ENCODE results near the gene TTC31. TPM values are rescaled to one million over a fixed set of nuclear protein-coding genes. Genes with fewer than 3 reads are reported as not detected.

TTC31 gene
- total RNA-seq, 1 experiment from 2014 or later: 26.4 TPM

- H2AFZ ChIP-seq (ENCODE audit: low read depth, low read length, poor library complexity, severe bottlenecking): no peak overlapping the region
- no peaks in the 10 kb centered on the region for H3K4me1 ChIP-seq (ENCODE audit: control insufficient read depth in 1 of 2, insufficient read depth in 2 of 2, low read length in 2 of 2)
- ChIA-PET RAD21 (ENCODE audit: low non-redundant PET in 1 of 2, low total read pairs in 2 of 2, uncharacterized antibody in 2 of 2, unreplicated experiment in 2 of 2) (no interaction called here), CTCF (no interaction called here), POLR2A (no interaction called here)
- H3K9ac ChIP-seq (ENCODE audit: low read length): no peak overlapping the region
- no peaks in the 10 kb centered on the region for H3K27me3 ChIP-seq (ENCODE audit: insufficient read depth, low read length)
- ATAC-seq (no peak), DNase-seq (ENCODE audit: low read depth, low spot score) (no peak)
- TF ChIP-seq SIN3A (IDR thresholded peaks at IDR 0.05; ENCODE audit: low read depth): no peak
- TF ChIP-seq TCF7L2 (IDR thresholded peaks at IDR 0.05; ENCODE audit: borderline replicate concordance, extremely low read depth, insufficient read depth, insufficient read length): no peak
- no peak for TF ChIP-seq CBX3 (IDR thresholded peaks at IDR 0.05; ENCODE audit: low read depth)
- TF ChIP-seq EZH2phosphoT487 (IDR thresholded peaks at IDR 0.05; ENCODE audit: borderline replicate concordance): no peak
- no peak for TF ChIP-seq SP1 (IDR thresholded peaks at IDR 0.05; ENCODE audit: low read depth)
- no peak for TF ChIP-seq REST (IDR thresholded peaks at IDR 0.05; ENCODE audit: low read depth)
- TF ChIP-seq POLR2A (IDR thresholded peaks at IDR 0.05; ENCODE audit: borderline replicate concordance, extremely low read depth, insufficient read depth, insufficient read length): no peak
- no peak for TF ChIP-seq YY1 (IDR thresholded peaks at IDR 0.05; ENCODE audit: extremely low read depth, insufficient replicate concordance, low read depth, low read length)
- no peak for TF ChIP-seq CEBPB (IDR thresholded peaks at IDR 0.05; ENCODE audit: low read depth)
- no peak for TF ChIP-seq POLR2AphosphoS5 (IDR thresholded peaks at IDR 0.05; ENCODE audit: low read depth, low read length)
- TF ChIP-seq RAD21 (IDR thresholded peaks at IDR 0.05; ENCODE audit: low read depth): no peak
- TF ChIP-seq EZH2 (IDR thresholded peaks at IDR 0.05): no peak
- TF ChIP-seq MAX (IDR thresholded peaks at IDR 0.05): no peak
- no peak for TF ChIP-seq CTCF (IDR thresholded peaks at IDR 0.05 in 2 of 3, conservative IDR thresholded peaks at IDR 0.05 in 1 of 3; ENCODE audit: borderline replicate concordance in 1 of 3, insufficient read depth in 1 of 3, low read depth in 2 of 3, low read length in 2 of 3)
- TF ChIP-seq SRF (IDR thresholded peaks at IDR 0.05; ENCODE audit: low read depth): no peak
- TF ChIP-seq ZBTB33 (IDR thresholded peaks at IDR 0.05; ENCODE audit: extremely low read depth, insufficient replicate concordance, low read length): no peak
- TF ChIP-seq ELF1 (IDR thresholded peaks at IDR 0.05; ENCODE audit: borderline replicate concordance, low read depth): no peak
- H4K20me1 ChIP-seq (ENCODE audit: insufficient read depth): no peaks in the 10 kb centered on the region
- H3K4me3 ChIP-seq (replicated peaks in 1 of 2; ENCODE audit: low read depth in 1 of 2, low read length in 2 of 2): no peak overlapping the region
- intact Hi-C loops (cut with micrococcal nuclease): no loop called here
- no peaks in the 10 kb centered on the region; a peak in 1 of 4 replicates for H3K36me3 ChIP-seq (ENCODE audit: control insufficient read depth in 1 of 2, insufficient read depth in 2 of 2, low read length in 2 of 2)
- no peaks in the 10 kb centered on the region for H3K79me2 ChIP-seq (ENCODE audit: insufficient read depth, low read length)
- no peak overlapping the region for H3K27ac ChIP-seq (ENCODE audit: low read depth, low read length)
- H3K4me2 ChIP-seq (ENCODE audit: low read length): no peak overlapping the region
- no peaks in the 10 kb centered on the region for H3K9me2 ChIP-seq (ENCODE audit: insufficient read depth)
- no TSS peak for BruUV-seq (replicated peaks)
- H3K9me3 ChIP-seq (ENCODE audit: control insufficient read depth in 1 of 2, insufficient read depth in 1 of 2, low read depth in 1 of 2, low read length in 2 of 2): no peaks in the 10 kb centered on the region
Observed at GRCh38 chr2:74537140-74537539, 54.3 kb downstream of the TTC31 start.
